Adipose tissue (tissue), 3 donors: ENCODE results near the gene AMBRA1. TPM values are rescaled to one million over a fixed set of nuclear protein-coding genes. Genes with fewer than 3 reads are reported as not detected.
"Not testable (repeated sequence)": the region's sequence is repeated elsewhere in the genome, so short reads cannot be mapped to it uniquely, and the experiment has no call there.

Experiments
- H3K27ac ChIP-seq: one replicate; pipeline ENCODE4 v1.5.1; 2013; ENCODE audit warnings: low read depth, low read length
- WGBS, 3 donors: extraction: QIAGEN DNeasy Blood & Tissue Kit; methylation state at CpG; one replicate each; pipeline ENCODE4 v1.1.7; 2013; 5-methylcytosine and 5-hydroxymethylcytosine counted together
- polyA plus RNA-seq, 3 donors: library from polyadenylated mRNA; stranded (reverse); fragments of 200-250 nt; gene quantifications; one replicate each; pipeline ENCODE4 v1.2.3, GENCODE V29; 2013
- donor health status: healthy with polysubstance abuse.
- donor health status: Bipolar disorder and iron deficiency.
- donor health status: healthy.

Gene AMBRA1
- polyA plus RNA-seq, 3 donors: 7.6 to 10.7 (median 9.9) TPM

GRCh38 chr11:46523290-46523689 lies 70.5 kb downstream of the AMBRA1 start:
- 39 to 76% (median 72%) methylated on average over 6 of the region's 6 CpGs for WGBS, 3 donors
- H3K27ac ChIP-seq: no peak overlapping the region

- WGBS, 3 donors: 38 to 79% (median 69%) methylated on average over 5 of the region's 5 CpGs
- H3K27ac ChIP-seq: no peak overlapping the region
Measured at GRCh38 chr11:46522682-46523281, 71.0 kb downstream of the AMBRA1 start.

GRCh38 chr11:46521961-46522681 lies 71.7 kb downstream of the AMBRA1 start:
- no peak overlapping the region for H3K27ac ChIP-seq
- 67 to 75% (median 68%) methylated on average over 4 of the region's 4 CpGs for WGBS, 3 donors

GRCh38 chr11:46520971-46521745 lies 72.7 kb downstream of the AMBRA1 start:
- WGBS, 3 donors: 84 to 91% (median 86%) methylated on average over 8 of the region's 8 CpGs
- no peak overlapping the region for H3K27ac ChIP-seq

- H3K27ac ChIP-seq: no peak overlapping the region
- 46 to 96% (median 76%) methylated on average over 3 of the region's 3 CpGs for WGBS, 3 donors
Measured at GRCh38 chr11:46519351-46519750, 74.5 kb downstream of the AMBRA1 start.

- not testable (repeated sequence) for H3K27ac ChIP-seq
- WGBS, 3 donors: 70 to 88% (median 72%) methylated on average over 7 of the region's 7 CpGs
Measured at GRCh38 chr11:46518928-46519327, 74.9 kb downstream of the AMBRA1 start.

GRCh38 chr11:46514370-46514769 lies 79.5 kb downstream of the AMBRA1 start:
- WGBS, 3 donors: 88 to 96% (median 93%) methylated on average over 1 of the region's 1 CpG
- no peak overlapping the region for H3K27ac ChIP-seq

GRCh38 chr11:46513934-46514342 lies 79.9 kb downstream of the AMBRA1 start:
- no peak overlapping the region for H3K27ac ChIP-seq
- 51 to 70% (median 54%) methylated on average over 3 of the region's 3 CpGs for WGBS, 3 donors

GRCh38 chr11:46512261-46512881 lies 81.5 kb downstream of the AMBRA1 start:
- no peak overlapping the region for H3K27ac ChIP-seq
- WGBS, 3 donors: 96 to 98% (median 97%) methylated on average over 5 of the region's 5 CpGs

GRCh38 chr11:46511342-46511741 lies 82.5 kb downstream of the AMBRA1 start:
- 65 to 90% (median 80%) methylated on average over 2 of the region's 2 CpGs for WGBS, 3 donors
- H3K27ac ChIP-seq: no peak overlapping the region

- no peak overlapping the region for H3K27ac ChIP-seq
- WGBS, 3 donors: 95 to 96% (median 95%) methylated on average over 1 of the region's 1 CpG
Measured at GRCh38 chr11:46508360-46508759, 85.5 kb downstream of the AMBRA1 start.

GRCh38 chr11:46506483-46506791 lies 87.4 kb downstream of the AMBRA1 start:
- H3K27ac ChIP-seq: no peak overlapping the region
- 61 to 93% (median 69%) methylated on average over 2 of the region's 2 CpGs for WGBS, 3 donors

- no peak overlapping the region for H3K27ac ChIP-seq
- WGBS, 3 donors: 75 to 77% (median 77%) methylated on average over 6 of the region's 6 CpGs
Measured at GRCh38 chr11:46505741-46506482, 87.9 kb downstream of the AMBRA1 start.

- H3K27ac ChIP-seq: no peak overlapping the region
- WGBS, 3 donors: 87 to 95% (median 90%) methylated on average over 3 of the region's 3 CpGs
Measured at GRCh38 chr11:46504817-46505613, 88.8 kb downstream of the AMBRA1 start.

- WGBS, 3 donors: 86 to 90% (median 89%) methylated on average over 5 of the region's 5 CpGs
- no peak overlapping the region for H3K27ac ChIP-seq
Measured at GRCh38 chr11:46499821-46500220, 94.0 kb downstream of the AMBRA1 start.

- 90 to 99% (median 98%) methylated on average over 2 of the region's 2 CpGs for WGBS, 3 donors
- no peak overlapping the region for H3K27ac ChIP-seq
Measured at GRCh38 chr11:46498968-46499367, 94.9 kb downstream of the AMBRA1 start.

GRCh38 chr11:46498179-46498578 lies 95.6 kb downstream of the AMBRA1 start:
- H3K27ac ChIP-seq: no peak overlapping the region
- 68 to 88% (median 81%) methylated on average over 1 of the region's 1 CpG for WGBS, 3 donors

GRCh38 chr11:46497498-46497897 lies 96.3 kb downstream of the AMBRA1 start:
- WGBS, 3 donors: 66 to 80% (median 74%) methylated on average over 4 of the region's 4 CpGs
- H3K27ac ChIP-seq: no peak overlapping the region
